ENCODE results near the gene CNNM4.

The CNNM4 gene

GRCh38 chr2:96760036-96760985 is at the start of gene CNNM4:
CNNM4 (plus strand) TSS chr2:96760902; CDS start chr2:96761000, 98 bp downstream.
- DNase-seq = peak; percentile 91

DNA sequence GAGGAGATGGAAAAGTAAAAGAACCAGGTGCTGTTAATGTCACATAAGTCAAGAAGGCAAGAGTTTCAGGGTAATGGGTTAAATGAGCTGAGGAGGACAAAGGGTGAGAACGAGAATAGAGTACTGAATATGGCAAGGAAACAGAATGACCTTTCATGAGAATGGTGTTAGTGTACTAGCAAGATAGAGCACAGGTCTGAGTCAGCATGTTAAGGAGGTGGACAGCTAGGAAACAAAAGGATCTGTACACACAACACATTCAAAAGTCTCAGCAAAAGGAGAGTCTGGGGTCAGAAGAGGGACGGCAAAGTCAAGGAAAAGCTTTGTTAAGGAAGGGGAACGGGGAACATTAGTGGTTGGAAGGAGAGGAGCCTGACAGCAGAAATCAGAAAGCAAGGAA is 49.7 kb upstream of the CNNM4 start:
- DNase-seq = no peak

GRCh38 chr2:96715658-96716057 is 45.0 kb upstream of the CNNM4 start:
- DNase-seq = no peak

DNA sequence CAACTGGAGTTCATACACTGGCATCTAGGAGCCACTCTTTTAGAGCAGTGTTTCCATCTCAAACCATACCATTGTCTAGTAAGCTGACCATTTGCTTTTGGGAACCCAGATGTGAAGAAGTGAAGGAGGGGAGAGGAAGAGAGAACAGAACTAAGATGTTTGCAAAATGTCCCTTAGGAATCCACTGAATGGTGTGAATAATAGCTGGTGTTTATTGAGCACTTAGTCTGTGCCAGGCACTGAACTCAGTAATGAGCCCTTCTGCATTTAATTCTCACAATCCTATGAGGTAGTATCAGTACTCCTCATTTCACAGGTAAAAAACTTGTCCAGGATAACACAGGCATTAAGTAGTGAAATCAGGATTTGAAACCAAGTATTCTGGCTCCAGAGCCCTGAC is 44.3 kb upstream of the CNNM4 start:
- DNase-seq = no peak

GRCh38 chr2:96726131-96726530 is 34.6 kb upstream of the CNNM4 start:
- no peak for DNase-seq

- DNase-seq = no peak
Observed at GRCh38 chr2:96727431-96727830, 33.3 kb upstream of the CNNM4 start.

GRCh38 chr2:96729748-96730147 is 31.0 kb upstream of the CNNM4 start:
- DNase-seq = no peak

DNA sequence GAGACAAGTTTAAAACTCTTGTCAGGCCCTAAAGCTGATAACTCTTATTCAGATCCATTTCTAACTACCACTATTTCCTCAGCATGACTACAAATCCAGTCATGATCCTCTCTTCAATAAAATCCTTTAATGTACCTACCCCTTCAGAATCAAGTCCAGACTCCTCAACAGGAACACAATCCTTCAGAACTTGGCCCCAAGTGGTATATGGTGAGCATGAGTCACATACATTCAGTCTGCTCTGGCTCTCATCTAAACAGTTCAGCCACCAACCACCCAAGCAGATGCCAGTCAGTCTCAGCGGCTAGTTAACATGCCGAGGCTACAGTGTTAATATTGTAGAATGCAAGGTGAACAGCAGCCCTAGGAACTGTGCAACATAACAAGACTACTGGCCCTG is 30.5 kb upstream of the CNNM4 start:
- no peak for DNase-seq

DNA sequence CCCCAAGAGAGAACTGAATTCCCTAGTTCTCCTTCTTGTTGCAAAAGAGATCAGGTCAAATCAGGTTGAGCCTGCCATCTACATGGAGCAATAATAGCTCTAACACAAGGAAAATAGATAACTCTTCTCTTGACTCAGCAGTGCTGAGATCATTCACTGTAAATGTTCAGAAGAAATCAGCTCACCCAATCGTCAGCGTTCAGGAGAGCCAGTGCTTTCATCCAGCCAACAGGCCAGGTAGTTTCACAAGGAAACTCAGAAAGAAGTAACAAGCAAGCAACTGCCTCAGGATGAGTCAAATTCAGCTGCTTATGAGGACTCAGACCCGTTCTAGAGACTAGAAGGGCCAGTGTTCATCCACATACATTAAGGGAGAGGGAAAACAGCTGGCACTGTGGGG is 26.8 kb upstream of the CNNM4 start:
- no peak for DNase-seq

- no peak for DNase-seq
Observed at GRCh38 chr2:96734880-96735583, 25.7 kb upstream of the CNNM4 start.

DNA sequence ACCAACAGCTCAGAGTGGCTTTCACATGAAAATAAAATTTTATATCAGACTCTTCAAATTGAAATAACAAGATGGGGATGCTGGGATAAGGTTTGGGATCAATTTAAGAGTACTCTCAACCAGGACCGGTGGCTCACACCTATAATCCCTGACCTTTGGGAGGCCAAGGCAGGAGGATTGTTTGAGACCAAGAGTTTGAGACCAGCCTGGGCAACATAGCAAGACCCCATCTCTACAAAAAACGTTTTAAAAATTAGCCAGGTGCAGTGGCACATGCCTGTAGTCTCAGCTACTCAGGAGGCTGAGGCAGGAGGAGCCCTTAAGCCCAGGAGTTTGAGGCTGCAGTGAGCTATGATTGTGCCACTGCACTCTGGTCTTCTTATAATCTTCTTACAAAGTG is 23.5 kb upstream of the CNNM4 start:
- no peak for DNase-seq

GRCh38 chr2:96737831-96738230 is 22.9 kb upstream of the CNNM4 start:
- DNase-seq = no peak

DNA sequence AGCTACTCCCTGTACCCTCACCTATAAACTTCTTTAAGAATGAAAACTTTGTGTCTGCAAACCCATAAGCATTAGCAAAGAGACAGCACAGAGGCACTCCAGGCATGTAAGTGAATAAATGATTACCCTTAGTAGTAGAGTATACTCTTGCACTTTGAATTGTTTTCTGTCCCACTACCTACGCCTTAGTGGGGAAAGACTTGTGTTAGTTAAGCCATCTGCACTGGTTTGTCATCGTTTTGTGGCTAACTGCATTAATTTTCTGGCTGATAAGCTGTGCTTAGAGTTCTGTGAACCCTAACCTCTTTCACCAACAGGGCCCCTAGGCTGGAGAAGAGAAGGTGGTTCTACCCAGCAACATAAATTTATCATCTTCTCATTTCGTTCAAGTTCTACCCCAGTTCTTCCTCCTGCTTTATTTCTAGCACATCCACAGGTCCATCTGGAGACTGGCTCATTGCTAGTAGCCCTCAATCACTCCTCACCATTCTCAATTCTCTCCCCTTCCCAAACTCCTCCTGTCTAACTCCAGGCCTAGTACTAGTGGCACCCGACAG is 21.5 kb upstream of the CNNM4 start:
- no peak for DNase-seq

GRCh38 chr2:96739633-96740428 is 20.9 kb upstream of the CNNM4 start, which contains the start of gene LMAN2L:
LMAN2L (minus strand) TSS chr2:96740064; CDS start chr2:96740040, 24 bp downstream.
- peak; percentile 98 for DNase-seq

DNA sequence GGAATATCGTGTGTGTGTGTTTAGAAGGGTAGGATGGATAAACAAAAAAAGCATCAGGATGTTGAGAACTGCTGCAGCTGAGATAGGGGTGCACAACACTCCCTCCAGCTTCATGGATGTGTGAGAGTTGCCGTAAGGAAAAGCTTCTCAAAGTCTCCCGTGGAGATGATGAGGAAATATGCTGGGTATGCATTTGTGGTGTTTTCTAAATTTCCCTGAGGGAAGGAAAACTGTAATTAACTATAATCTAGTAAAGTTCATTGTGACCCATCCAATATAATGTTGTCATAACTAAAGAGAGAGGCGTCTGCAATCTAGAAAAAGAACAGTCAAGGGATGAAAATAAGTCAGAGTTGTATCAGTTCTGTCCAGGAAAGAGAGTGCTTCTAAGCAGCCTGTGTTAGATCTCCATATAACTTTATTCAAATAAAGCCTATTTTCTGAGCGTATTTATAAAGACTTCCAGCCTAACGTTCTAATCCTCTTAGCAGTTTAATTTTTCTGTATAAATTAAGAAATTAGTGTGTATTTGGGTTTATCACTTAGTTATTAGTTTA is 13.6 kb upstream of the CNNM4 start:
- DNase-seq = no peak

DNA sequence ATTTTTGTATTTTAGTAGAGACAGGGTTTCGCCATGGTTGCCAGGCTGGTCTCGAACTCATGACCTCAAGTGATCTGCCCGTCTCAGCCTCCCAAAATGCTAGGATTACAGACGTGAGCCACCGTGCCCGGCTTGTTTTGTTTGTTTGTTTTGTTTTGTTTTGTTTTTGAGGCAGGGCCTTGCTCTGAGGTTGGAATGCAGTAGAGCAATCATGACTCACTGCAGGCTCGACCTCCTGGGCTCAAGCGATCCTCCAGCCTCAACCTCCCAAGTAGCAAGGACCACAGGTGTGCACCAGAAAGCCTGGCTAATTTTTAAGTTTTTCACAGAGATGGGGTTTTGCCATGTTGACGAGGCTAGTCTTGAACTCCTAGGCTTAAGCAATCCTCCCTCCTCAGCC is 8.9 kb upstream of the CNNM4 start:
- no peak for DNase-seq

GRCh38 chr2:96753661-96754282 is 6.9 kb upstream of the CNNM4 start:
- DNase-seq = no peak

DNA sequence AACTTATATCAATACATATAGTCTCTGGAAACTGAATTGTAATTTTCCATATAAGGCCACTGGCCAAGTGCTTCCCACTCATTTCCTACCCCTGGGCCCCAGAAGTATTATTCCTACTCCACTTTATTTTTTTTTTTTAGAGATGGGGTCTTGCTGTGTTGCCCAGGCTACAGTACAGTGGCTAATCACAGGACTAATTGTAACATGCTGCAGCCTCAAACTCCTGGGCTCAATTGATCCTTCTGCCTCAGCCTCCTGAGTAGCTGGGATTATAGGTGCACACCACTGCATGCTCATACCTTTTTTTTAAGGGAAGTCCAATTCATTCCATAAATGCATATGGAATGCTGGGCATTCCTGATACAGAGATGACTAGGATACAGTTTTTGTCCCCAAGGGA is 6.4 kb upstream of the CNNM4 start:
- no peak for DNase-seq

DNA sequence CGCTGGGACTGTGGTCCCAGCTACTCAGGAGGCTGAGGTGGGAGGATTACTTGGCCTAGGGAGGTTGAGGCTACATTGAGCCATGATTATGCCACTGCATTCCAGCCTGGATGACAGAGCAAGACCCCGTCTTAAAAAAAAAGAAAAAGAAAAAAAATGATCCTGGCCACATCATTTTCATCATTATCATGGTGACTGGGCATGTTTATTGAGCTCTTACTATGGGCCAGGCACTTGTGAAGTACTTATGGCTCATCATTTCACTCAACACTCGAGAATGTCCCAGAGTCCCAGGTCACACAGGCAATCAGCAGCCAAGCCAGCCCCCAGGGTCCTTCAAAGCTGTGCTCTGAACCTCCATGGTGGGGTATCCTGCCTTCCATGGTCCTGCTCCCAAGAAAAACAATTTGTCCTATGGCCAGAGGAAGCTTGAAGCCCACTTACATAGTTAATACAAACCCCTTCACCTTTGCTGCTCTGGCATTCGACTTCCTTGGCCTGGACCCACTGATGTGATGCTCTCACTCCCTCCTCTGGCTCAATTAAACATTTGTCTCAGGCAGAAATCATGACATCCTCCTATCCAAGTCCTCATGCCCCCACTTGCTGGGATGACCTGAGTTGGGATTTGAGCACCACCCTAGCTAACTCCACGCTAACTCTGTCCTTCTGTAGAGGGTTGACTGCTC is 3.8 kb upstream of the CNNM4 start:
- no peak for DNase-seq

DNA sequence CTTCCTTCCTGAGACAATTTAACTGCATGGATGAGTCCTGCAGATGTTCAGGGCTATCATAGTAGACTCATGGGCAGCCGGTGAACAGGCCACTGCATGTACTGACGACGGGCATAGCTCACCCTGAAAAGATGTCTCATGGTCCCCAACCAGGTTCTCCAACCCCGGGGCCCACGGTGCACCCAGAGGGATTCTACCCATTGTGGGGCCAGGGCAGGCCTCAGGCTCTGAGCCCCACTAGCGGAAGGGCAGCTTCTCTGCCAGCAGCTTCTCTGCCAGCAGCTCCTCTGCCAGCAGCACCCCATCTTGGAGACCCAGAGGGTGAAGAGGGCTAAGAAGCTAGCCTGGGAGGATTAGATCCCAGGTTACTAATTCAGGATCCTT is 3.2 kb upstream of the CNNM4 start:
- no peak for DNase-seq

- no peak for DNase-seq
Observed at GRCh38 chr2:96758987-96759386, 1.7 kb upstream of the CNNM4 start.

- DNase-seq = no peak
Observed at GRCh38 chr2:96759548-96759947, 1.2 kb upstream of the CNNM4 start.
